ENCODE measurements around the gene PPP6R3. TPM values are rescaled to one million over a fixed set of nuclear protein-coding genes. Genes with fewer than 3 reads are reported as not detected.
"Not testable (repeated sequence)": the region's sequence is repeated elsewhere in the genome, so short reads cannot be mapped to it uniquely, and the experiment has no call there.

The PPP6R3 gene
- total RNA-seq, 1 experiment from 2014 or later = 99.9 TPM

GRCh38 chr11:68454767-68455166 is 5.8 kb upstream of the PPP6R3 start:
- no peak for DNase-seq (ENCODE audit: extremely low read depth, low read depth)

GRCh38 chr11:68455485-68455884 is 5.1 kb upstream of the PPP6R3 start:
- no peak for DNase-seq (ENCODE audit: extremely low read depth, low read depth)

- DNase-seq (ENCODE audit: extremely low read depth, low read depth) = no peak
Measured at GRCh38 chr11:68457216-68457897, 3.2 kb upstream of the PPP6R3 start.

GRCh38 chr11:68457898-68458249 is 2.7 kb upstream of the PPP6R3 start:
- DNase-seq (ENCODE audit: extremely low read depth, low read depth) = no peak

GRCh38 chr11:68458340-68458739 is 2.2 kb upstream of the PPP6R3 start:
- DNase-seq (ENCODE audit: extremely low read depth, low read depth) = not testable (repeated sequence)

GRCh38 chr11:68459886-68460740 is 439 bp upstream of the PPP6R3 start:
- DNase-seq (ENCODE audit: extremely low read depth, low read depth) = peak; percentile 95

- no peak for DNase-seq (ENCODE audit: extremely low read depth, low read depth)
Measured at GRCh38 chr11:68461575-68461917, 994 bp downstream of the PPP6R3 start.

- DNase-seq (ENCODE audit: extremely low read depth, low read depth) = no peak
Measured at GRCh38 chr11:68463714-68464113, 3.2 kb downstream of the PPP6R3 start.

GRCh38 chr11:68467201-68467834 is 6.8 kb downstream of the PPP6R3 start:
- no peak for DNase-seq (ENCODE audit: extremely low read depth, low read depth)

- no peak for DNase-seq (ENCODE audit: extremely low read depth, low read depth)
Measured at GRCh38 chr11:68468217-68468828, 7.8 kb downstream of the PPP6R3 start.

- DNase-seq (ENCODE audit: extremely low read depth, low read depth) = no peak
Measured at GRCh38 chr11:68469122-68469521, 8.6 kb downstream of the PPP6R3 start.

- DNase-seq (ENCODE audit: extremely low read depth, low read depth) = no peak
Measured at GRCh38 chr11:68469642-68470041, 9.1 kb downstream of the PPP6R3 start.

GRCh38 chr11:68470304-68470811 is 9.8 kb downstream of the PPP6R3 start:
- DNase-seq (ENCODE audit: extremely low read depth, low read depth) = no peak

GRCh38 chr11:68471360-68472340 is 11.1 kb downstream of the PPP6R3 start:
- DNase-seq (ENCODE audit: extremely low read depth, low read depth) = no peak

- no peak for DNase-seq (ENCODE audit: extremely low read depth, low read depth)
Measured at GRCh38 chr11:68472778-68473177, 12.2 kb downstream of the PPP6R3 start.

- no peak for DNase-seq (ENCODE audit: extremely low read depth, low read depth)
Measured at GRCh38 chr11:68473693-68474092, 13.1 kb downstream of the PPP6R3 start.

- not testable (repeated sequence) for DNase-seq (ENCODE audit: extremely low read depth, low read depth)
Measured at GRCh38 chr11:68475626-68476025, 15.1 kb downstream of the PPP6R3 start.

- no peak for DNase-seq (ENCODE audit: extremely low read depth, low read depth)
Measured at GRCh38 chr11:68479390-68479789, 18.8 kb downstream of the PPP6R3 start.

GRCh38 chr11:68480193-68480592 is 19.6 kb downstream of the PPP6R3 start:
- no peak for DNase-seq (ENCODE audit: extremely low read depth, low read depth)

All from NCI-H460 (cell line).